Germinal center (tissue), 1 donor: ENCODE measurements around the gene ABHD17A.
"Not testable (repeated sequence)": the region's sequence is repeated elsewhere in the genome, so short reads cannot be mapped to it uniquely, and the experiment has no call there.

Source experiments
- DNase-seq: peaks from one replicate; pipeline ENCODE4 v3.0.0; 2012; ENCODE audit warnings: mixed read lengths, low spot score

Gene ABHD17A

GRCh38 chr19:1909761-1910080 lies 24.4 kb upstream of the ABHD17A start:
- no peak for DNase-seq

- no peak for DNase-seq
Measured at GRCh38 chr19:1908364-1908678, 23.0 kb upstream of the ABHD17A start.

- no peak for DNase-seq
Measured at GRCh38 chr19:1907563-1908363, 22.5 kb upstream of the ABHD17A start.

- no peak for DNase-seq
Measured at GRCh38 chr19:1906985-1907562, 21.8 kb upstream of the ABHD17A start.

- no peak for DNase-seq
Measured at GRCh38 chr19:1905863-1906375, 20.6 kb upstream of the ABHD17A start.

- DNase-seq, result peak; percentile 96
Measured at GRCh38 chr19:1905110-1905862, 20.0 kb upstream of the ABHD17A start, which contains the start of the genes ADAT3 and SCAMP4. ADAT3 (plus strand) TSS chr19:1905399; CDS start chr19:1912048, 6,649 bp downstream. SCAMP4 (plus strand) TSS chr19:1905399; CDS start chr19:1915020, 9,621 bp downstream.

GRCh38 chr19:1904860-1905109 lies 19.5 kb upstream of the ABHD17A start:
- DNase-seq, result no peak

- no peak for DNase-seq
Measured at GRCh38 chr19:1902923-1903322, 17.6 kb upstream of the ABHD17A start.

GRCh38 chr19:1901940-1902404 lies 16.7 kb upstream of the ABHD17A start:
- no peak for DNase-seq

- DNase-seq, result no peak
Measured at GRCh38 chr19:1896508-1896907, 11.2 kb upstream of the ABHD17A start.

- no peak for DNase-seq
Measured at GRCh38 chr19:1893791-1894190, 8.5 kb upstream of the ABHD17A start.

GRCh38 chr19:1889907-1890306 lies 4.6 kb upstream of the ABHD17A start:
- no peak for DNase-seq

- no peak for DNase-seq
Measured at GRCh38 chr19:1888385-1888784, 3.1 kb upstream of the ABHD17A start.

- not testable (repeated sequence) for DNase-seq
Measured at GRCh38 chr19:1886360-1886759, 1.1 kb upstream of the ABHD17A start.

- DNase-seq, result no peak
Measured at GRCh38 chr19:1884719-1885334, 469 bp downstream of the ABHD17A start.

GRCh38 chr19:1884291-1884718 lies 991 bp downstream of the ABHD17A start:
- DNase-seq, result no peak

- DNase-seq, result no peak
Measured at GRCh38 chr19:1883784-1884183, 1.5 kb downstream of the ABHD17A start.

GRCh38 chr19:1882786-1883692 lies 2.3 kb downstream of the ABHD17A start:
- no peak for DNase-seq

GRCh38 chr19:1882089-1882785 lies 3.1 kb downstream of the ABHD17A start:
- DNase-seq, result no peak

GRCh38 chr19:1881393-1882088 lies 3.8 kb downstream of the ABHD17A start:
- not testable (repeated sequence) for DNase-seq
